Skeletal muscle tissue (tissue), 4 donors: ENCODE results near the gene PPP1R13B. TPM values are rescaled to one million over a fixed set of nuclear protein-coding genes. Genes with fewer than 3 reads are reported as not detected.

ENCODE experiments used
- H3K27ac ChIP-seq: one replicate; pipeline ENCODE4 v1.7.0; 2013; ENCODE audit warnings: mild to moderate bottlenecking, low read depth, low read length, inconsistent platforms
- H3K27me3 ChIP-seq, 3 donors: one replicate each; pipeline ENCODE4 v1.7.0; 2013; ENCODE audit warnings: low read length in 3 of 3; ENCODE audit not compliant: control insufficient read depth in 3 of 3, insufficient read depth in 3 of 3
- H3K36me3 ChIP-seq, 3 donors: one replicate each; pipeline ENCODE4 v1.7.0; 2013; ENCODE audit warnings: low read length in 3 of 3; ENCODE audit not compliant: control insufficient read depth in 3 of 3, insufficient read depth in 3 of 3
- H3K4me1 ChIP-seq, 3 donors: one replicate each; pipeline ENCODE4 v1.7.0; 2013; ENCODE audit warnings: low read length in 3 of 3, mild to moderate bottlenecking in 3 of 3; ENCODE audit not compliant: control insufficient read depth in 3 of 3, insufficient read depth in 3 of 3
- H3K4me3 ChIP-seq, 3 donors: one replicate each; pipeline ENCODE4 v1.7.0; 2013; ENCODE audit warnings: low read length in 3 of 3
- H3K9ac ChIP-seq, 3 donors: one replicate each; pipeline ENCODE4 v1.7.0; 2013; ENCODE audit warnings: low read length in 3 of 3, mild to moderate bottlenecking in 3 of 3, moderate library complexity in 2 of 3, low read depth in 1 of 3
- H3K9me3 ChIP-seq, 3 donors: one replicate each; pipeline ENCODE4 v1.7.0; 2013; ENCODE audit warnings: low read length in 3 of 3; ENCODE audit not compliant: control insufficient read depth in 3 of 3
- total RNA-seq: library from RNA; depleted of rRNA; stranded (reverse); fragments of >200 nt; gene quantifications from one replicate; pipeline ENCODE4 v1.2.3, GENCODE V29; 2014
- donor health status: Osteomylitis.

The PPP1R13B gene
- total RNA-seq, 1 donor from 2014 or later: 4.7 TPM

DNA sequence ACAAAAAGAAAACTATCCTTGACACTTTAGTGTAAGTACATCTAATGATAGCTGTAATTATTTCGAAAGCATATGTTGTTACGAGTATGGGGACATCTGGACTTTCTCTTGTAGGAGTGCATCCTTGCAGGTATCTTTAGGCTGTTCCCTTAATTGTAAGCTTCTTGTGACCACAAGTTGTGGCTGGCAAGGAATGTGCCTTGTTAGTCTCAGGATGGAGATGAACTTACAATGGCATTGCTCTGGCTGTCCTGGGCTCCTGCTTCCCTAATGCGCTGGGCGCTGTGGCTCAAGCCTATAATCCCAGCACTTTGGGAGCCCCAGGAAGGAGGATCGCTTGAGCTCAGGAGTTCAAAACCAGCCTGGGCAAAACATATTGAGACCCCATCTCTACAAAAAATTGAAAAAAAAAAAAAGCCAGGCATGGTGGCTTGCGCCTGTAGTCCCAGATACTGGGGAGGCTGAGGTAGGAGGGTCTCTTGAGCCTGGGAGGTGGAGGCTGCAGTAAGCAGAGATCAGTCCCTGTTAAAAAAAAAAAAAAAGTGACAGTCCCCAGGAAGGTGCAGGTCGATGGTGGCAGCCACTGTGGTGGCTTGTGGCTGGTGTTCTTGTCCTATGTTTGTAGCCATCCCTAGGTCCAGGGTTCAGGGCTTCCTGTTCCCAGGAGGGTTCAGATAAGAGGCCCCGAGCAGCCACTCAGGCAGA, 23.7 kb upstream of the PPP1R13B start:
- peaks cover 5 to 20% (median 7%) of the 10 kb centered on the region in 3 donors for H3K4me1 ChIP-seq
- no peaks in the 10 kb centered on the region for H3K27me3 ChIP-seq
- no peak overlapping the region for H3K4me3 ChIP-seq
- no peak overlapping the region for H3K27ac ChIP-seq
- no peak overlapping the region for H3K9ac ChIP-seq
- no peaks in the 10 kb centered on the region for H3K9me3 ChIP-seq
- no peaks in the 10 kb centered on the region for H3K36me3 ChIP-seq

DNA sequence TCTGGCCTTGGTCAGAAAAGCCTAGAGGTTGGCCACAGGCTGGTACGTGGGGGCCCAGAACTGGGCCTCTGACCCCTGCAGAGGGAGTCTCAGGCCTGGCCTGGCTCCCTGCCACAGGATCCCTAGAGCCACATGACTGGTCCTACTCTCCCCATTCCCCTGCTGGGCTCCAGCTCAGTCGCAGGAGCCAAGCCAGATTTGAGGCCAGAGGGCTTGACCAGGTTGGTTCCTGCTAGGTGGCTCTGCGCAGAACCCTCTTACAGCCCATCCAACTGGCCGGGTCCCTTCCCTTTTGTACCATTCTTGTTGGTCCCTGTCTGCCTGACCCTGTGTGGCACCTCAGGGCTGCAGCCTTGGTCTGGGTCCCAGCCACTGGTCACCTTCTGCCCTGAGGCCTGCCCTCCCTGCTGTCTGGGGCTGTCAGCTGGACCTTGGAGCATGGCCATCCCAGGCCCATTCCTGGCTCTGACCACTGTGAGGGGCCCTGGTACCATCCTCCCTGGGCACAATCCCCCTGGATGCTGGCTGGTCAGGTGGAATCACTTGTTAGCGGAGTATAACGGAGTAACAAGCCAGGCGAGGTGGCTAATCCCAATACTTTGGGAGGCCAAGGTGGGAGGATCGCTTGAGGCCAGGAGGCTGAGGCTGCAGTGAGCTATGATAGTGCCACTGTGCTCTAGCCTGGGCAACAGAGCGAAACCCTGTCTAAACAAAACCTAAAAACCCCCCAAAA, 22.9 kb upstream of the PPP1R13B start:
- H3K27me3 ChIP-seq: no peaks in the 10 kb centered on the region
- H3K36me3 ChIP-seq: no peaks in the 10 kb centered on the region
- H3K9me3 ChIP-seq: no peaks in the 10 kb centered on the region
- H3K4me1 ChIP-seq: peaks cover 5 to 20% (median 7%) of the 10 kb centered on the region in 3 donors
- H3K27ac ChIP-seq: no peak overlapping the region
- no peak overlapping the region for H3K4me3 ChIP-seq
- no peak overlapping the region for H3K9ac ChIP-seq

- Histone ChIP-seq H3K27me3 (no peaks in the 10 kb centered on the region), H3K36me3 (no peaks in the 10 kb centered on the region), H3K4me1 (peaks cover 5 to 20% (median 7%) of the 10 kb centered on the region in 3 donors), H3K27ac (no peak overlapping the region), H3K9me3 (no peaks in the 10 kb centered on the region), H3K4me3 (no peak overlapping the region), H3K9ac (no peak overlapping the region)
These were observed 22.2 kb upstream of the PPP1R13B start for GRCh38 chr14:103869406-103870143.

- H3K4me1 ChIP-seq: peaks cover 5 to 20% (median 7%) of the 10 kb centered on the region in 3 donors
- H3K27ac ChIP-seq: no peak overlapping the region
- no peak overlapping the region for H3K9ac ChIP-seq
These were observed 21.0 kb upstream of the PPP1R13B start for GRCh38 chr14:103868242-103868897.

GRCh38 chr14:103867523-103867953, 20.2 kb upstream of the PPP1R13B start:
- no peak overlapping the region for H3K4me3 ChIP-seq
- no peak overlapping the region for H3K27ac ChIP-seq
- no peak overlapping the region for H3K9ac ChIP-seq
- H3K36me3 ChIP-seq: no peaks in the 10 kb centered on the region
- H3K27me3 ChIP-seq: no peaks in the 10 kb centered on the region
- H3K9me3 ChIP-seq: no peaks in the 10 kb centered on the region
- H3K4me1 ChIP-seq: peaks cover 2 to 18% (median 4%) of the 10 kb centered on the region in 3 donors

More at GRCh38 chr14:103868242-103868897, 21.0 kb upstream of the PPP1R13B start:
- Histone ChIP-seq H3K9me3 (no peaks in the 10 kb centered on the region), H3K4me3 (no peak overlapping the region), H3K36me3 (no peaks in the 10 kb centered on the region), H3K27me3 (no peaks in the 10 kb centered on the region)

- Histone ChIP-seq H3K9ac (no peak overlapping the region), H3K9me3 (no peaks in the 10 kb centered on the region), H3K27ac (no peak overlapping the region), H3K4me1 (peaks cover 0 to 13% (median 0%) of the 10 kb centered on the region in 3 donors), H3K36me3 (no peaks in the 10 kb centered on the region), H3K27me3 (no peaks in the 10 kb centered on the region), H3K4me3 (no peak overlapping the region)
These were observed 19.6 kb upstream of the PPP1R13B start for GRCh38 chr14:103867020-103867419.

DNA sequence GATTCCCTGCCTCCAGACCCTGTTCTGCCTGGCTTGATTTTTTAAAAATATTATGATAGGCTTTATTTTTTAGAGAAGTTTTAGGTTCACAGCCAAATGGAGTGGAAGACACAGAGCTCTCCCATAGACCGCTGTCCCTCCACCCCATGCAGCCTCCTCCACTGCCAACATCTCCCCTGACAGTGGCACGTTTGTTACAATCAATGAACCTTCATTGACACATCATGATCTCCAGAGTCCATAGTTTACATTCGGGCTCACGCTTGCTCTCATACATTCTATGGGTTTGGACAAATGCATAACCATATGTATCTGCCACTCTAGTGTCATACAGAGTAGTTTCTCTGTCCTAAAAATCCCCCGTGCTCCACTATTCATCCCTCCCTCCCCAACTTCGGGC, 15.9 kb upstream of the PPP1R13B start:
- Histone ChIP-seq H3K9ac (no peak overlapping the region), H3K4me3 (no peak overlapping the region), H3K36me3 (no peaks in the 10 kb centered on the region), H3K27me3 (peaks cover 0 to 9% (median 6%) of the 10 kb centered on the region in 3 donors), H3K9me3 (no peaks in the 10 kb centered on the region), H3K4me1 (peaks cover 0 to 13% (median 4%) of the 10 kb centered on the region in 3 donors), H3K27ac (no peak overlapping the region)

DNA sequence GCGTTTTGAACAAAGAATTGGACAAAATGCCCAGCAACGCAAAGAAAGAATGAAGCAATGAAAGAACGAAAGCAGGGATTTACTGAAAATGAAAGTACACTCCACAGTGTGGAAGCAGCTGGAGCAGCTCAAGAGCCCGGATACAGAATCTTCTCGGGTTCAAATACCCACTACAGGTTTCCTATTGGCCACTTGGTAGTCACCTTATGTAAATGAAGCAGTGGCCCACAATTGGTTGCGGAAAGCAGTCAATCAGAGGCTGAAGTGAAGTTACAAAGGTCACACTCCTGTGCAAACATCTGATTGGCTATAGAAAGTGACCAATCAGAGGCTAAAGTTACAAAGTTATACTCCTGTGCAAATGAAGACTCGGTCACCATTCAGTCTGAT, 15.0 kb upstream of the PPP1R13B start:
- H3K27ac ChIP-seq: no peak overlapping the region
- H3K4me1 ChIP-seq: peaks cover 0 to 7% (median 4%) of the 10 kb centered on the region in 3 donors
- peak overlapping the region in 1 of 3 donors; percentile 11 for H3K4me3 ChIP-seq
- no peaks in the 10 kb centered on the region for H3K36me3 ChIP-seq
- no peaks in the 10 kb centered on the region for H3K9me3 ChIP-seq
- peaks cover 0 to 9% (median 6%) of the 10 kb centered on the region in 3 donors for H3K27me3 ChIP-seq
- no peak overlapping the region for H3K9ac ChIP-seq

- no peak overlapping the region for H3K27ac ChIP-seq
These were observed 14.3 kb upstream of the PPP1R13B start for GRCh38 chr14:103861413-103862392.

More at GRCh38 chr14:103861413-103862392, 14.3 kb upstream of the PPP1R13B start:
- H3K36me3 ChIP-seq: no peaks in the 10 kb centered on the region
- peaks cover 0 to 4% (median 3%) of the 10 kb centered on the region in 3 donors for H3K4me1 ChIP-seq
- H3K9me3 ChIP-seq: no peaks in the 10 kb centered on the region
- peak overlapping the region in 1 of 3 donors; percentile 11 for H3K4me3 ChIP-seq
- H3K9ac ChIP-seq: no peak overlapping the region
- peaks cover 0 to 9% (median 6%) of the 10 kb centered on the region in 3 donors for H3K27me3 ChIP-seq
